Stimulated activated CD4-positive, alpha-beta T cell treated with anti-CD3 and anti-CD28 coated beads, Interleukin-12 subunit alpha, Interleukin-12 subunit beta, amount 100 ng/mL, for 4 hours (primary cell): Measurements from ENCODE around the gene HOXA3.

Experiments used
- DNase-seq: peaks from one replicate; pipeline ENCODE4 v3.0.0-alpha.2; 2020

The HOXA3 gene

DNA sequence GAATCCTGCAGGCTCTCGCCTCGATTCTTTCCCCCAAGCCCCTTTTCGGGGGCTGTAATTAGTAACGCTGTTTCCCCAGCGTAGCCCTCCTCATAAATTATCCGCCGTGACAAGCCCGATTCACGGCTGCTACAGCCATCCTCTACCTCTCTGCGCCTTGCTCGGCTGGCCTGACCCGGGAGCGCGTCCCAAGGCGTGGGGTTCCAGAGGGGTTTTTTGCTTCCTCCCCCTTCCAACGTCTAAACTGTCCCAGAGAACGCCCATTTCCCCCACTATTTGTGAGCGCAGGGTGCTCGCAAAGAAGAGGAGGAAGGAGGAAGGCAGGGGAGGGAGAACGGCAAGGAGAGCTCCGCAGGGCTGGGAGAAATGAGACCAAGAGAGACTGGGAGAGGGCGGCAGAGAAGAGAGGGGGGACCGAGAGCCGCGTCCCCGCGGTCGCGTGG, 9.8 kb downstream of the HOXA3 start:
- DNase-seq, result no peak

DNA sequence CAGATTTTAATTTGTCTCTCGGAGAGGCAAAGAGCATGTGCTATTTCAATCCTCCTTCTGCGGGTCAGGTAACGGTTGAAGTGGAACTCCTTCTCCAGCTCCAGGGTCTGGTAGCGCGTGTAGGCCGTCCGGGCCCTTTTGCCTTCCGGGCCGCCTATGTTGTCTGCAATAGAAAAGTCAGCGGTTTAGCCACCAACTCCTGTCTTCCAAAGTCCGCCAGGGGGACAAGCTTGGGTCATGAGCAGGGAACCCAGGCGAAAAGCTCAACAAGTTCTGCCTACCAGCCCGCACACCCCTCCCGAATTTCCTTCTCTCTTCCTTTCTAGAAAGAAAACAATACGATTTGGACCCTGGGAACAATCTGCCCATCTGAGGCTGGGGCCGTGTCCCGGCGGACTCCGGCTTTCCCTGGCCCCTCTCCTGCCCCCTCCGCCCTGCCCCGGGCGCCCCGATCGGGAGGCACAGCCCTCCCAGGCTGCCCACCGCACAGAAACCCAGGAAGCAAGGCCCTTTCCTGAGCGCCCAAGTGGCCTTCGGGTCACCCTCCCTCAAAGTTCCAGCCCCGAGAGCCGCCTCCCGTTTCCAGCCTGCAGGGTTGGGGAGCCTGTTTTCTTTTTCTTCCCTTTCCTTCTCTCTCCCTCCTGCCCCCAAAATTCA, 10.3 kb downstream of the HOXA3 start:
- no peak for DNase-seq

DNA sequence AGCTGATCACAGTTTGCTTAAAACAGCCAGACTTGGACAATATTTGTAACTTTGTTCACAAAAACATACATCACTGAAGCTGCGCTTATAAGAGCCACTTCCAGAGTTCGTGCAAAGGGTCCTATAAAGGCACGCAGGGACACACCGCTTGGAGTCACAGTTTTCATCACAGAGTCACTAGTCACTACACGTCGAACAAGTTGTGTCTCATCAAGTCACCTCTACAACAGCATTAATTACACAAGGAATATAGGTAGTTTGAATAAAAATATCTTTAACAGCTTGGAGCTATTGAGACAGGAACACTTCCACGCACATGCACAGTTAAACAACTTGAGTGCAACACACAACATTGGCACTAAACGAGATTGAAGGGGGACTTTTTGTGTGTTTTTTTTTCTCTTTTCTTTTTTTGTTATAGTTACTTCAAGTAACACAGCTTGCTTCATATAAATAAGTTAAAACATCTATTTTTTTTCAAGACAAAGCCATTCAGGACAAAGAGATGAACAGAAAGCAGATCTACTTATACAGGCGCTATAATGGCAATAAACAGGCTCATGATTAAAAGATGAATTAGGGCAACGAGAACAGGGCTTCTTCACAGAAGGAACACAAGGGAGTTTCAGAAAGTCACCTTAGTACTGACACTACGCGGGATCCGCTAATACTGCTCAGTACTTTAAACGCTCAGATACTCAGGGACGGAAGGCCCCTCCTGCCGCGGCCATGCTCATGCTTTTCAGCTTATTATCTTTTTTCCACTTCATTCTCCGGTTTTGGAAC, 11.1 kb downstream of the HOXA3 start:
- DNase-seq, result no peak

DNA sequence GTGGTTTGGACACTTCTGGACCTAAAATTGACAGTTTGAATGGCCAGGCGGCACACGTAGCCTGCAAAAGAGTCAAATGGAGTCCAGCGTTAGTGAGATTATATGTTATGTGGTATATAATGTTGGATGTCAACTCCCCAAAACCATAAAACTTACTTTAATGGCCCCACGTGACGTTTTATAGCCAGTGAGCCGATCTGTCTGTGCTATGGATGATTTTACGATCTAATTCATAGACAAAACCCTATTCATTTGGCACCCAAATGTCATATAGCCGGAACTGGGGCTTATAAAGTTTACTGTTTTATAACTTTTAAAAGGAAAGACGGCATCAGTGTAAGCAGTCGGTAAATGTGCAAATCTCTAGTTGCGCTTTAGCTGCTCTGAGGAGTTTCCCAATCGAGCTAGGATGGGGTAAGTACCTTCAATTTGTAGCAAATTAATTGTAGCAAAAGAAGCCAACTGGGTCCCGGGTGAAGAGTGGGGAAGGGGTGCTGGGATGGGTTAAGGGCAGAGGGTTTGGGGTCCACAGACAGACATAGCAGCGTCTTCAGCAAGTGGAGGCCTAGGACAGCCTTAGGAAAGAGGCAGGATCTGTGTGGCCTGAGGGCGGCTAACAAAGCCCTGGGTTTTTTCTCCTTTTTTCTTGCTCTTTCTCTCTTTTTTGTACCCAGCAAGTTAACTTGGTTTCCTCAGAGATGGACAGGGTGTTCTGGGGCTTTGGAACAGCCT, 12.1 kb downstream of the HOXA3 start:
- no peak for DNase-seq

DNA sequence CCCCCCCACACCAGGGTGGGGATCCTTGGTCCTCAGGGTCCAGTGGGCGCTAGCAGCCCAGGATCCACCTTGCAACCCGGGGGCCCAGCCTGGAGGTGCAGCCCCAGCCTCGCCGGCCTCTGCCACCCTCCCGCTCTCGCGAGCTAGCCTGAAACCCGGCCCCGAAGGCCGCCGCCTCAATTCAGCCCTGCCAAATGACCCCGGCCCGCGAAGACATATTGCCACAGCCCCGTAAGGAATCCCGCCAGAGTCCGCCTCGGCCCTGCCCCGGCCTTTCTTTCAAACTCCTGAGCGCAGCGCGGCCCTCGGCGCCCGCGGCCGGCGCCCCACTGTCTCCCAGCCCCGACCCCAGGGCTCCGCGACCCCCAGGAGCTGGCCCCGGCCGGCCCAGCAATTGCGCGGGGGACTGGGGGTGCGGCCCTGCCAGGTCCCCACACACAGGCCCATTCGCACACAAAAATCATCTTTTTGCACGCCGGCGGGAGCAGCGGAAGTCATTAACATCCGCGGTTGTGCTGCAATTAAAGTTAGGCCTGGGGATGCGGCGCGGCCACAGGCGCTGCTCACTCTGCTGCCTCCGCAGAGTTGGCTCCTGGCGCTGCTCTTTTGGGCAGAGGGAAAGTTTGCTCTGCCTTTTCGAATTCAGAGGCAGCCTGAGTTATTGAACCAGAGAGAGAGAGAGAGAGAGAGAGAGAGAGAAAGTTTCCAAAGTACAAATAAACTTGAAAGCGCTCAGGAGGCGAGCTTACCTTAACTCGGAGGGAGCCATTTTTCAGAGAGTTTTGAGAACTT, 12.9 kb downstream of the HOXA3 start:
- no peak for DNase-seq

DNA sequence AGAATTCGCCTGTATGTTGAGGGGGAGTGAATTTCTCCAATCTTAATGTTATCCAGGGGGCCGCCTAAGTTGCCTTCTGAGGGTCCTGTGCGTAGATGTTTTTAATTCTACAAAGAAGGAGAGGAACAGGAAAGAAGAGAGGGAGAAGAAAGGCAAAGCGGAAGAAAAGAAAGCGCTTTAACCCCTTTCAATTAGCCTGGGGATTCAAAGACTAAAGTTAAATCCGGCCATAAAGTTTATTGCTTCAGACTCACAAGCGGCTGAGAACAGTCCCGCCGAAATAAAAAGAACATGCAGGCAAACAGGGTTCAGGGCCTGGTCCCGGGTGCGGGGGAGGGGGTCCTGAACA, 13.4 kb downstream of the HOXA3 start:
- DNase-seq, result no peak

DNA sequence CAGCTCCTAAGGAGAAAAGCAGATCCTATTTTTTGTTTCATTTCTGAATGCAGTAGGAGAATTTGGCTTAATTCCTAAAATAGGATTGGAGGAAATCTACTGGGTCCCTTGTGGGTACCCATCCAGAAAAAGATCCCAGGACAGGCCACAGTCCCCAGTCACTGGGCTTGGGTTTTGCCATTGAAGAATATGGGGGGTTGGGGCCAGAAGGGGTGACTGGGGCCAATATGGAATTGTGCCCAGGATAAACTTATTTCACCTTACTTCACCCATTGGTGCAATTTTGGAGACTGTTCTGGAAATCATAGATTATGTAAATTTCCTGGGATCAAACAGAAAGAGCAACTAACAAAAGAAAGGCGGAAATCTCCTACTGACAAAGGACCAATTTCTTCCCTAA, 13.9 kb downstream of the HOXA3 start:
- DNase-seq, result no peak

DNA sequence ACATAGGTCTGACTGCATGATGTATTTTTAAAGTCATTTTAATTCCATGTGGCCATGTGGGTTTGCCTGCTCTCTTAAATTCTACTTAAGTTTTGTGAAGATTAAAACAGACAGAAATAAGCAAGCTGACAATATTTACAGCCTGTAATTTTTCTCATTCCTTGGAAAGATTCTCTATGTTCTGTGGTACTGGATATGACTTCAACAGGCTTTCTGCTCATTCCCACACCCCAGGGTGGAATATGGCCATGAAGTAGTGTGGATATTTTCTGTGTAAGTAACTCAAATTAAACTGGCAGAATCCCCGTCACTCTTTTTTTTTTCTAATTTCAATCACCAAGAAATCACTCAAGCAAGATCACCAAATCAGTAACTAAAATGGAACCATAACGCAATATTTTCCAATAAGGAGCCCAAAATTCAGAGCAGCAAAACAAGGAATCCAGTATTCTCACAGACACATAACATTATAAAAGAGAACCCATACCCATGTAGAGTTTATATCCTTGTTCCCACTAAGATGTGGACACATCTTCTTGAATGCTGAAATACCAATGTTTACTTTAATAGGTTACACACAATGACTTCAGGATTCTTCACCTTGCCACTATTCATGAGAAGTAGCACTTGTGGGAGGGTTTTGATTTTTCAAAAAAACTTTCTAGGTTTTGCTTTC, 14.6 kb downstream of the HOXA3 start:
- DNase-seq, result no peak

DNA sequence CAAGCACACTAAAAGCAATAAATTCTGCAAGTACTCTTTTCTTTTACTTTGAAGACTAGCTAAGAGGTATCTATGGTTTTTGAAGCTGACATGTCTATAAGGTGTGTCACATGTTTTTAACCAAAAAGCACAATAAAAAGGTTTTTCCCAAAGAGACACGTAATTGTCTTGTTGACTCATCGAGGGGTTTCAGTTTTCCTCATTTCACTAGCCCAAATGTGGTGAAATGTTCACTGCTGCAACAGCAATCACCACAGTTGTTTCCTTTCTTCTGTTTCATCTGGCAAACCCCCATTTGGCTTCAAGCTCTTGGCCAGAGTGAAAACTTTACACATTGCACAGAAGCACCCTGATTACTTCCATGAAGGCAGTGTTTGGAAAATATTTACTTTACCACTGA, 18.0 kb downstream of the HOXA3 start:
- no peak for DNase-seq

DNA sequence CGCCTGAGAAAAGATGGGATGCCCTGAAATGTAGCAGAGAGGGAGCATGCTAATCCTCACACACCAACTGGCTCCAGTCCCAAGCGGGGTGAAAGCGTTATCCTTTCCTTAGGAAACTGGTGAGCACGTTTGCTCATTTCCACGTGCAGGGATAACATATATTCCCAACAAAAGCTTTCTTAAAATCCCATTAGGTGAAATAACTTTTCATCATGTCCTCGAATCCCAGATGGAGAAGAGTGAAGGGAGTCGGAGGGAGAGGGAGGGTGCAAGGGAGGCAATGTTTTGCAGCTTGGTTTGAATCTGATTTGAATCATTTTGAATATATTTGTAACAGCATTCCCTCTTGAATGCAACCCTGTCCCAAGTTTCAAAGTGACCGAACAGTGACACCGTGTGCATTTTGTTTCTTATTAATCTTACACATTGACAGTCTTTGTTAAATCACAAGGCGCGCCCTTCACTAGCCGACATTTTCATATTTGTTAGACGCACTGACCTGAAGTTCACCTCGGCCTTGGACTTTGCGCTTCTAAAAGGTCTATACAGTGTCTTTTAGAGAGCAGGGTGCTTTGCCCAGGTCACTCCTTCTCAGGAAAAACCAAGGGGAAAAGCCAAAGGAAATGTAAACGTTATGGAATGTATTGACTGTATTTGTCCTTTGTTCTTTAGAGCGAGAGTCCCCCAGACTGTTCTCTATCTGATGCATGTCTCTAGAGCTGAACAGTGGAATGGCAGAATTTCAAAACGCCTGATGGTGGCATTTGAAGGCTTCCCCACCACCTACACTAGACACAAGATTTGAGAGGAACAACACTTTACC, 18.8 kb downstream of the HOXA3 start:
- DNase-seq, result no peak

DNA sequence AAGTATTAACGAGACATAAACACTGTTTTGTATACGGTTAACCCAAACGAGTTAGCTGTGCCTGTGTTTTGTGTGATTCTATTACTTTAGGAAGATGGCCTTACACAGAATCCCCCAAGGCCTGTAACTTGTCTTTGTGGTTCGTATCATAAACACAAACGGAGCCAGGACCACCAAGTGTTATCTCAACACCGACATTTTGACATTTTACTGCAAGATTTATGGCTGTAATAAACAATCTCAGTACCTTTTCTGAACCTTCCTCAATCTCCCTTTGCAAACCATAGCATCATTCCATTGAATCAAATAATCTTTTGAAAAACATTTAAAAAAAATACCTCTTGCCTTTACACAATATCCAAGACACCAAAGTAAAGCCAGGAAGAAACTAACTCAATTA, 19.4 kb downstream of the HOXA3 start:
- no peak for DNase-seq

DNA sequence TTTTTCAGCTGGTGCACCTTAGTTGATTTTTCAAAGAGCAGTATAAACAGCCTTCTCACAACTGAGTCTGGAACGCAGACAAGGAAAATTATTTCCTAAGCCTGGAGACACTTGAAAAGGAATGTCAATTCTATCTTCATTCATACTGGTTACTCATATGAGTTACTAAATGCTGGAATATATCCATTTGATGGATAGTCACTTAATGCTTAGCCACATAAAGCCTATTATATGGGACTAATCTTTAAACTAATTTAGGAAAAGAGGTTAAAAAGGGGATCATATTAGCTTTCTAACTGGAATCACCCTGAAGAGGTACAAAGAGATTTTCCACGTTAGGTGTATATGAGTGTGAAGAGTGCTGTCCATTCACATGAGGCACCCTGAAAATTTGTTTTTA, 20.2 kb downstream of the HOXA3 start:
- DNase-seq, result no peak

DNA sequence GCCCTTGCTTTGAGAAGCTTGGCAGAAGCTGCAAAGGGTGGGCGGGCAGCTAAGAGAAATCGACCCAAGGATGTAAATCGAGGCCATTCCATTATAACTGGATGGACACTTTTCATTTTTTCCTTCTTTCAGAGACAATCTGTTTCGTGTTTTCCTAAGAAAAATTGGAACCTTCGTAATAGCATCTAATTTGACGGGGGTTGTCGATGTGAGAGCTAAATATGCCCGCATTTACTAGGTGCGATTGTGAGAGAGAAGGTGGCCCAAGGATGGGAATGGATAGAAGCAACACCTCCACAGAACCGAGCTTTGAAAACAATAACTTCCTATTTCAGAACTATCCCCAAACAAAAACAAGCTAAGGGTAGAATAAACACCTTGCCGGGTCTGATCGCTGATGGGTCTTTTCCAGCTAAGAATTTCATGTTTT, 21.0 kb downstream of the HOXA3 start:
- DNase-seq, result no peak

DNA sequence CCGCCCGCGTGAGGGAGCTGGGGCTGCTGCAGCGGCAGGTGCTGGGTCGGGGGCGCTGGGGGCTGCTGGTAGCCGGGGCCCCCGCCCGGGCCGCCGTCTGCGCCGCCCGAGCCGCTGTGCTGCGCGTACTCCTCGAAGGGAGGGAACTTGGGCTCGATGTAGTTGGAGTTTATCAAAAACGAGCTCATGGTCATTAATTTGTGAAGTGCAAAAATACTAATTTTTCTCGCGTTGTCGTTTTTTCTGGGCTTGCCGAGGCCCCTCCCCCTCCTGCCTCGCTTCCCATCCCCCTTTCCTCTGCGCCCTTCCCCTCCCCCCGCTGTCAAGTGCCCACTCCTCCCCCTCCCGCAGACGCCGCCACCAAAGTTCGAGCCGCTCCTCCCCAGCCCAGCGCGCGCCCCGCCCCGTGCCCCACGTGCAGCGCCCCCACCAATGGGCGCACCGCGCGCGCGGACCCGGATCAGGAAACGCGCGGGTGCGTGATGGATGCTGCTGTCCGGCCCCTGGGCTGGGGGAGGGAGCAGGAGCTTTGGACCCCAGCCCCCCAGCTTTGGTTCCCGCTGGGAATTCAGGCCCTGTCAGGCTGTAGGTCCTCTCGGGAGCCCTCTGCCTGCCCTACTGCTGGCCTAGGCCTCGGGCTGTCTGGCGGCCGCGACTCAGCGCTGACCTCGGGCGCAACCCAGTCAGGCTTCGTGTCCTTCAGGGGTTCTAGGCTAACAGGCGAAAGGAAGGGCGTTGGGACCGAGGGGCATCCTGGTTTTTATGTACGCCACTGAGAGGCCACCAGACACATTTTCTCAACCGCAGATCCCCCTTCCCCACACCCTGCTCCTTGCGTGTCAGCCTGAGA, 21.6 kb downstream of the HOXA3 start, which contains the start of gene HOXA4:
TSS of gene HOXA4 (minus strand) at position 218 of the 850 bp plus-strand sequence. CDS start at position 194, 24 bp downstream.
- peak; percentile 66 for DNase-seq

DNA sequence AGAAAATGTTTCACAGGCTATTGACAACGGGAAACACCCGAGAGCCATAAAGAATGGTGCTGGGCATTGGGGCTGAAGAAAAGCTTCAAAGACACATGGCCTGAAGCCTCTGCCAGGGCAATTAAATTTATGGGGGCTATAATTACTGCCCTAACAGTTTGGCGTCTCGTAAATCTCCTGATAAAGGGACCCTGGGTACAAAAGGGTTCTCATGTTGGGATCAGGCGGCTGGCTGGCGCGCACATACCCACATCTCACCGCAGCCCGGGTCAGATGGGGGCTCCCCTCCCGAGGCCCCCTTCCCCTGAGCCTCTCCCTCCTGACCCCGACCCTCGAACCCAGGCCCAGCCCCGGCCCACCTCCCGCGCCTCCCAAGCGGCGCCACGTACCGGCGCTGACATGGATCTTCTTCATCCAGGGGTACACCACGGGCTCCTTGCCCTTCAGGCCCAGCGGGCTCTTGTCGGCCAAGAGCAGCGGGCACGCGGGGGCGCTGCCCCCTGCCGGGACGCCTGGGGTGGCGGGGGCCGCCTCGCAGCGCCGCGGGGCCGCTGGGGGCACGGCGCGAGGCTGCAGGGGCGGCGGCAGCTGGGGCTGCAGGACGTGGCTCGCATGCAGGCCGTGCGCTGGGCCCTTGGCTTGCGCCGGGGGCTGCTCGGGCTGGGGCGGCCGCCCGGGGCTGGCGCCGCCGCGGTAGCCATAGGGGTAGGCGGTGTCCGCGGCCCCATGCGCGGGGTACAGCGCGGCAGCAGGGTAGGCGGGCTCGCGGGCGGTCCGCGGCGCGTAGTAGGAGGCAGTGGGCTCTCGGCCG, 22.4 kb downstream of the HOXA3 start:
- no peak for DNase-seq

DNA sequence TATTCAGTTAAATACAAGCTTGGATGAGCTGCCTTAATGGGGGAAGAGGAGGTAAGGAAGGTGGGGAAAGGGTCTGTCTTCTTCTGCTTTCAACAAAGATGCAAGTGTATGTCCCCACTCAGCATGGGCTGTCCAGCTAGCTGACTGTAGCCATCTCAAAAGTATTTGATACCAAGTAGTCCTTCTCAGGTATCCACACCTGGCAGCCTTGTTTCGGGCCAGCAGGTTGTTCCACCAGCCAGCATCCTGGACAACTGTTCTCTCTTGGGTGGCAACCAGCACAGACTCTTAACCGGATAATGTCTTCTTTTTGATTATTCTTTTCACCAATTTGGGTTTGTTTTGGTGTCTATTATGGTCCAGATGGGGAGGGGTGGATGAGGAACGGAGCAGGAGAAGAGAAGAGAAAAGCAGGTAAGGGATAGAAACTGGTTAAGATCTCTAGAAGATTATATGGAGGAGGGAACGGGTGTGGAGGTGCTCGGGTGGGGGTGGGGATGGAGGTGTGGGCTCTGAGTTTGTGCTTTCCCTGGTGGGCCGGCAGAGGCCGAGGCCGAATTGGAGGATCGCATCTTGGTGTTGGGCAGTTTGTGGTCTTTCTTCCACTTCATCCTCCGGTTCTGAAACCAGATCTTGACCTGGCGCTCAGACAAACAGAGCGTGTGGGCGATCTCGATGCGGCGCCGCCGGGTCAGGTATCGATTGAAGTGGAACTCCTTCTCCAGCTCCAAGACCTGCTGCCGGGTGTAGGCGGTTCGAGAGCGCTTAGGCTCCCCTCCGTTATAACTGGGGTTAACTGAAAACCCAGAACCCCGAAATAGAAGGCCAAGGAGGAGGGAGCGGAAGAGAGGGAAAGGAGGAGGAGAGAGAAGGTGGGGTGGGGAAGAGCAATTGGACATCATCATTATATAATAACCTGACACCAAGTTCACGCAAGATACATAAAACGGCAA, 23.3 kb downstream of the HOXA3 start:
- DNase-seq, result no peak

DNA sequence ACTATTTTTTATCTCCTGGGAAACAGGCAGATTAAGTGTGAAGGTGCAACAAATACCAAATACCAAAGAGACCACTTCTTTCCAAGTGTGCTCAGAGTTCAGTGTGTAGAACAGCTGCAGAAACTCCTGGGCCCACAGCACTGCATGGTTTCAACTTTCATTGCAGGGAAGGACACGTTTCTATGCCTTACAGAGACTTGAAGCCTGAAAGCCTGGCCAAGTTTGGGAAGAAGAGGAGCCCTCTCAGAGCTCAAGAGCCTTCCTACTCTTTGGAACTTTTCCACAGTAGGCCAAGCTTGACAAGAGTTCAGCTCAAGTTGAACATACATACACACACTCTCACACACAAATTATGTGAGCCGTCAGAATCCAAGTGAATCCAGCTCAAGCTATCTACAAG, 24.3 kb downstream of the HOXA3 start:
- DNase-seq, result no peak

DNA sequence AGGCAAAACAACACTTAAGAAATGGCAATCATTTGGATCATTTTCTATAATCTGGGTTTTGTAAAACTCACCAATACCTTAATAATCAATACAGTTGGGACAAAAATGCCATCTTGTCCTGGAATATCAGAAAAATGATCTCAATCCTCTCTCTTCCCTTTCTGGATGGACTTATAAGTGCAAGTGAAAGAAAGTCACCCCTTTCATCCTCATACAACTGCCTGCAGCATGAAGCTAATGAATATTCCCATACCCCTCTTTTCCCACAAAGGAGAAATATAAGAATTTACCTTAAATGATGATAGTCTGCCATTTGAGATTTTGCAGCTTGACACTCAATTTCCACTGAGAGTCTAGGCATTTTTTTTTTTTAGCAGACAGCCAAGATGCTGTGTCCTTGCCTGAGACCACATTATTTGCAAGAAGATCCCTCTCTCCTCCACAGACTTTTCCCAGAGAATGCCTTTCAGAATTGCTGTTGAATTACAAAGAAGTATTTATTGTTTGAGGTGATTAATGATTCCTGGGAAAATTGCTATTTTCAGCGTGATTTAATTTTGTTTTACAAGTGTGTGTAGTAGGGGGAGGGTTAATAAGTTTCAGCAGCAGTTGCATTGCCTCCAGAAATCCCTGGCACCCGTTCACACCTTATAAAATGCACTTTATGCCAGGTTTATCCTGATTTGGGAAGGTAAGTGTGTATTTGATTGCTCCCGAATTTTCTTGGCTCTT, 25.6 kb downstream of the HOXA3 start:
- DNase-seq, result no peak
